IMR-90 (cell line): ENCODE data around the gene AKR1A1. TPM values are rescaled to one million over a fixed set of nuclear protein-coding genes. Genes with fewer than 3 reads are reported as not detected.

ENCODE experiments used
- ATAC-seq: fragments of 200-7000 bp; cut with Tn5 transposase; 2 replicates; pipeline ENCODE4 v1.9.1; 2020; ENCODE audit warnings: low read depth, mild to moderate bottlenecking, moderate library complexity
- BruUV-seq: library from RNA; stranded (reverse); fragments of 400-500 nt; replicated peaks from 2 replicates; lab custom pipeline; 2021; lab: Mats Ljungman, UMichigan
- CTCF ChIA-PET: fragments of 300-600 bp; formaldehyde crosslinking; extraction: SDS; loops from one replicate; lab custom pipeline; 2021; ENCODE audit warnings: antibody characterized with exemption; lab: Yijun Ruan, JAX
- POLR2A ChIA-PET: fragments of 300-600 bp; sonication (Branson Sonifier 250); formaldehyde crosslinking; loops from one replicate; lab custom pipeline; 2022; ENCODE audit warnings: antibody characterized with exemption; ENCODE audit not compliant: unreplicated experiment; lab: Charles Lee
- DNase-seq: peaks from one replicate; pipeline ENCODE4 v3.0.0; 2013
- H2AFZ ChIP-seq: replicated peaks from 2 replicates; pipeline ENCODE3; 2013; ENCODE audit warnings: low read length, mild to moderate bottlenecking; ENCODE audit not compliant: poor library complexity
- H2AK5ac ChIP-seq: 2 replicates; pipeline ENCODE4 v1.6.1; 2013; ENCODE audit warnings: low read depth, low read length, inconsistent platforms
- H2AK9ac ChIP-seq: replicated peaks from 2 replicates; pipeline ENCODE3; 2013; ENCODE audit warnings: mild to moderate bottlenecking, low read depth, low read length, moderate library complexity; ENCODE audit not compliant: poor library complexity
- H2BK120ac ChIP-seq: 2 replicates; pipeline ENCODE4 v1.6.1; 2013; ENCODE audit warnings: low read depth, low read length, inconsistent platforms
- H2BK15ac ChIP-seq: 3 replicates; pipeline ENCODE4 v1.6.1; 2013; ENCODE audit warnings: low read depth, low read length, inconsistent platforms
- H2BK20ac ChIP-seq: 2 replicates; pipeline ENCODE4 v1.6.1; 2013; ENCODE audit warnings: low read depth, mild to moderate bottlenecking, inconsistent platforms, low read length, moderate library complexity
- H2BK5ac ChIP-seq: 2 replicates; pipeline ENCODE4 v1.6.1; 2013; ENCODE audit warnings: mild to moderate bottlenecking, low read depth, low read length, inconsistent platforms; ENCODE audit not compliant: poor library complexity, severe bottlenecking
- H3K14ac ChIP-seq: replicated peaks from 2 replicates; pipeline ENCODE4 v1.6.1; 2013; ENCODE audit warnings: low read depth, low read length, inconsistent platforms
- H3K18ac ChIP-seq: 2 replicates; pipeline ENCODE4 v1.6.1; 2013; ENCODE audit warnings: low read depth, low read length, control low read depth
- H3K23ac ChIP-seq: 2 replicates; pipeline ENCODE4 v1.6.1; 2013; ENCODE audit warnings: low read depth, low read length, inconsistent platforms
- H3K27ac ChIP-seq: 2 replicates; pipeline ENCODE4 v1.5.1; 2013; ENCODE audit warnings: mild to moderate bottlenecking, control low read depth, low read length; ENCODE audit not compliant: insufficient read depth
- H3K27me3 ChIP-seq: 2 replicates; pipeline ENCODE4 v1.6.1; 2013; ENCODE audit warnings: low read length; ENCODE audit not compliant: control insufficient read depth, insufficient read depth
- H3K36me3 ChIP-seq: 2 replicates; pipeline ENCODE4 v1.6.1; 2013; ENCODE audit warnings: low read length, mixed read lengths; ENCODE audit not compliant: control insufficient read depth, insufficient read depth
- H3K4ac ChIP-seq: 2 replicates; pipeline ENCODE4 v1.6.1; 2013; ENCODE audit warnings: low read depth, low read length, inconsistent platforms
- H3K4me1 ChIP-seq: 2 replicates; pipeline ENCODE4 v1.6.1; 2013; ENCODE audit warnings: low read length, mixed read lengths; ENCODE audit not compliant: control insufficient read depth, insufficient read depth
- H3K4me2 ChIP-seq: 2 replicates; pipeline ENCODE4 v1.6.1; 2013; ENCODE audit warnings: low read depth, mild to moderate bottlenecking, control low read depth, low read length, moderate library complexity
- H3K4me3 ChIP-seq: 2 replicates; pipeline ENCODE4 v1.5.1; 2013; ENCODE audit warnings: low read depth, mild to moderate bottlenecking, control low read depth, low read length, moderate library complexity; ENCODE audit not compliant: insufficient read depth
- H3K56ac ChIP-seq: 2 replicates; pipeline ENCODE4 v1.6.1; 2013; ENCODE audit warnings: low read length, inconsistent platforms; ENCODE audit not compliant: insufficient read depth; ENCODE audit errors: extremely low read depth
- H3K79me1 ChIP-seq, 2 experiments: 2 replicates each; pipeline ENCODE4 v1.6.1; 2013; ENCODE audit warnings: low read length in 2 of 2, inconsistent platforms in 1 of 2, low read depth in 1 of 2
- H3K9ac ChIP-seq: 2 replicates; pipeline ENCODE4 v1.6.1; 2013; ENCODE audit warnings: low read depth, low read length, control low read depth
- H3K9me1 ChIP-seq: 2 replicates; pipeline ENCODE4 v1.6.1; 2013; ENCODE audit warnings: low read length, inconsistent platforms; ENCODE audit not compliant: insufficient read depth
- H3K9me3 ChIP-seq: 2 replicates; pipeline ENCODE4 v1.6.1; 2013; ENCODE audit warnings: low read length; ENCODE audit not compliant: control insufficient read depth, insufficient read depth
- H4K20me1 ChIP-seq: 2 replicates; pipeline ENCODE4 v1.6.1; 2013; ENCODE audit warnings: low read length, inconsistent platforms; ENCODE audit not compliant: insufficient read depth
- H4K5ac ChIP-seq: 2 replicates; pipeline ENCODE4 v1.6.1; 2013; ENCODE audit warnings: mild to moderate bottlenecking, low read depth, low read length, control low read depth
- H4K8ac ChIP-seq, 2 experiments: 2 replicates each; pipeline ENCODE4 v1.6.1; 2013; ENCODE audit warnings: low read depth in 2 of 2, low read length in 2 of 2, control low read depth in 1 of 2, inconsistent platforms in 1 of 2
- H4K91ac ChIP-seq: 2 replicates; pipeline ENCODE4 v1.6.1; 2013; ENCODE audit warnings: low read depth, low read length, inconsistent platforms; ENCODE audit not compliant: insufficient read depth
- RCOR1 ChIP-seq: IDR thresholded peaks from 2 replicates; pipeline ENCODE4 v1.6.1; 2012; ENCODE audit warnings: mild to moderate bottlenecking, low read length, improper control_type of control experiment; ENCODE audit not compliant: insufficient replicate concordance
- RFX5 ChIP-seq: IDR thresholded peaks from 2 replicates; pipeline ENCODE4 v1.8.0; 2012; ENCODE audit warnings: low read depth, mild to moderate bottlenecking, low read length, moderate library complexity
- SMC3 ChIP-seq: fragments of 150-350 bp; IDR thresholded peaks from 2 replicates; pipeline ENCODE4 v1.6.1; 2016; ENCODE audit warnings: low read depth, mild to moderate bottlenecking, antibody characterized with exemption, low read length, moderate library complexity
- USF2 ChIP-seq: fragments of 150-350 bp; IDR thresholded peaks from 2 replicates; pipeline ENCODE4 v1.6.1; 2017; ENCODE audit warnings: mild to moderate bottlenecking, antibody characterized with exemption, low read length, low read depth
- WGBS, 2 experiments: methylation state at CpG; one replicate each; pipeline versions ENCODE4 v1.1.5 to v1.1.7; 2013; ENCODE audit warnings: missing lambda C conversion rate in 2 of 2; ENCODE audit not compliant: insufficient read length in 1 of 2; ENCODE audit errors: extremely low coverage in 2 of 2; 5-methylcytosine and 5-hydroxymethylcytosine counted together
- dilution Hi-C: fragments of 300-500 bp; cut with HindIII; formaldehyde crosslinking; loops from one replicate; pipeline ENCODE4 v1.14.3; 2018; ENCODE audit warnings: low sequenced_read_pairs; ENCODE audit not compliant: unreplicated experiment
- in situ Hi-C: fragments of 300-500 bp; cut with MboI; formaldehyde crosslinking; loops from 3 replicates; pipeline ENCODE4 v1.14.3; 2019; ENCODE audit warnings: low sequenced_read_pairs, inconsistent platforms, mixed read lengths
- intact Hi-C: fragments of 100-400 bp; cut with micrococcal nuclease; formaldehyde crosslinking; loops from 2 replicates; pipeline ENCODE4 v1.10.0; 2022
- polyA plus RNA-seq, 3 experiments: library from polyadenylated mRNA; depleted of rRNA; stranded (reverse); fragments of >200 nt; gene quantifications; 2 replicates each; pipeline ENCODE4 v1.2.3, GENCODE V29; 2012; ENCODE audit warnings: low replicate concordance in 1 of 3
- total RNA-seq: library from RNA; depleted of rRNA; stranded (reverse); fragments of >200 nt; gene quantifications from 2 replicates; pipeline ENCODE4 v1.2.3, GENCODE V29; 2012

AKR1A1 gene
- total and polyA plus RNA-seq, 2 of the 4 experiments (the other 2 are of a cell fraction) = 141 to 151 TPM

- Histone ChIP-seq H2BK120ac (no peak overlapping the region), H3K79me1 (no peaks in the 10 kb centered on the region), H3K9me3 (no peaks in the 10 kb centered on the region), H4K8ac (no peak overlapping the region), H3K18ac (no peak overlapping the region), H3K4ac (no peak overlapping the region), H3K9me1 (no peaks in the 10 kb centered on the region), H3K4me3 (no peak overlapping the region), H4K91ac (no peak overlapping the region), H4K5ac (no peak overlapping the region), H3K36me3 (no peaks in the 10 kb centered on the region), H2BK20ac (no peak overlapping the region), H2BK15ac (no peak overlapping the region), H3K23ac (no peak overlapping the region), H2AK9ac (no peak overlapping the region), H3K27me3 (no peaks in the 10 kb centered on the region), H2BK5ac (no peak overlapping the region), H2AFZ (no peak overlapping the region), H4K20me1 (no peaks in the 10 kb centered on the region), H3K4me2 (no peak overlapping the region), H3K27ac (no peak overlapping the region), H3K4me1 (no peaks in the 10 kb centered on the region), H3K14ac (no peak overlapping the region), H3K56ac (no peak overlapping the region), H2AK5ac (no peak overlapping the region), H3K9ac (no peak overlapping the region)
- ATAC-seq (no peak), DNase-seq (no peak)
- no TSS peak for BruUV-seq
- WGBS, 2 experiments = 70% methylated on average over 3 of the region's 4 CpGs; no CpG with 5 or more reads in 1 of the 2 experiments
- no peak for TF ChIP-seq RCOR1
- no peak for TF ChIP-seq USF2
- TF ChIP-seq SMC3 = no peak
- no peak for TF ChIP-seq RFX5
- POLR2A ChIA-PET = no interaction called here
- intact Hi-C loops = no loop called here
- CTCF ChIA-PET = no interaction called here
- in situ Hi-C loops = no loop called here
- dilution Hi-C loops = no loop called here
Measured at GRCh38 chr1:45536886-45537285, 13.7 kb upstream of the AKR1A1 start.
